SU-DHL-6 (cell line): ENCODE results near the gene MAPK6.
"Not testable (repeated sequence)": the region's sequence is repeated elsewhere in the genome, so short reads cannot be mapped to it uniquely, and the experiment has no call there.

Experiments used
- H2AFZ ChIP-seq: fragments of 200-600 bp; sonication (generic); 2 replicates; pipeline ENCODE4 v1.6.1; 2014; ENCODE audit warnings: low read depth, mild to moderate bottlenecking, moderate library complexity, mixed read lengths, antibody characterized with exemption, low read length; ENCODE audit not compliant: severe bottlenecking
- H3F3A ChIP-seq: fragments of 200-600 bp; shearing (Covaris generic); 2 replicates; pipeline ENCODE4 v1.6.0; 2016; ENCODE audit warnings: antibody characterized with exemption, mild to moderate bottlenecking; ENCODE audit not compliant: insufficient read depth
- H3K27ac ChIP-seq: fragments of 200-600 bp; sonication (generic); 2 replicates; pipeline ENCODE4 v1.5.1; 2016; ENCODE audit warnings: low read depth, mild to moderate bottlenecking, low read length, moderate library complexity, mixed read lengths
- H3K27me3 ChIP-seq: fragments of 200-600 bp; sonication (generic), shearing (Covaris generic); 2 replicates; pipeline ENCODE4 v1.6.0; 2014; ENCODE audit warnings: mild to moderate bottlenecking, low read length
- H3K36me3 ChIP-seq: fragments of 200-600 bp; sonication (generic); 2 replicates; pipeline ENCODE4 v1.6.1; 2014; ENCODE audit warnings: mild to moderate bottlenecking, low read length, mixed read lengths
- H3K4me2 ChIP-seq: fragments of 300-600, 200-600 bp; shearing (Covaris generic), sonication (generic); 2 replicates; pipeline ENCODE4 v1.6.0; 2014; ENCODE audit warnings: low read length, low read depth, mild to moderate bottlenecking; ENCODE audit not compliant: poor library complexity, severe bottlenecking
- H3K4me3 ChIP-seq: fragments of 200-600 bp; sonication (generic); 2 replicates; pipeline ENCODE4 v1.5.1; 2014; ENCODE audit warnings: antibody characterized with exemption, low read length, mild to moderate bottlenecking, mixed read lengths; ENCODE audit not compliant: insufficient read depth, poor library complexity, severe bottlenecking
- H3K79me2 ChIP-seq: fragments of 200-600 bp; sonication (generic); 2 replicates; pipeline ENCODE4 v1.6.1; 2014; ENCODE audit warnings: mild to moderate bottlenecking, low read length, moderate library complexity; ENCODE audit not compliant: insufficient read depth
- H3K9ac ChIP-seq: fragments of 200-600 bp; sonication (generic); 2 replicates; pipeline ENCODE4 v1.7.0; 2014; ENCODE audit warnings: mild to moderate bottlenecking, low read length
- H3K9me2 ChIP-seq: fragments of 200-600 bp; sonication (generic); replicated peaks from 2 replicates; pipeline ENCODE4 v1.6.1; 2014; ENCODE audit warnings: low read length; ENCODE audit not compliant: insufficient read depth
- H3K9me3 ChIP-seq: fragments of 200-600 bp; sonication (generic); 2 replicates; pipeline ENCODE4 v1.6.1; 2014; ENCODE audit warnings: low read length, mixed read lengths; ENCODE audit not compliant: insufficient read depth
- H4K20me1 ChIP-seq: fragments of 200-600 bp; sonication (generic); 2 replicates; pipeline ENCODE4 v1.6.1; 2014; ENCODE audit warnings: low read depth, mild to moderate bottlenecking, antibody characterized with exemption, low read length, moderate library complexity, mixed read lengths
- EZH2phosphoT487 ChIP-seq: fragments of 200-600 bp; sonication (generic), shearing (Covaris generic); conservative IDR thresholded peaks from 2 replicates; pipeline ENCODE4 v1.6.1; 2018; ENCODE audit warnings: mild to moderate bottlenecking, antibody characterized with exemption, low read length, moderate library complexity, mixed read lengths
- TF ChIP-seq, protein P1 (sequence below): fragments of 200-600 bp; sonication (generic); IDR thresholded peaks from one replicate; pipeline ENCODE4 v1.5.1; 2017; ENCODE audit warnings: antibody characterized with exemption, mild to moderate bottlenecking, low read length, moderate library complexity; ENCODE audit not compliant: insufficient read depth, poor library complexity, severe bottlenecking

Gene MAPK6

DNA sequence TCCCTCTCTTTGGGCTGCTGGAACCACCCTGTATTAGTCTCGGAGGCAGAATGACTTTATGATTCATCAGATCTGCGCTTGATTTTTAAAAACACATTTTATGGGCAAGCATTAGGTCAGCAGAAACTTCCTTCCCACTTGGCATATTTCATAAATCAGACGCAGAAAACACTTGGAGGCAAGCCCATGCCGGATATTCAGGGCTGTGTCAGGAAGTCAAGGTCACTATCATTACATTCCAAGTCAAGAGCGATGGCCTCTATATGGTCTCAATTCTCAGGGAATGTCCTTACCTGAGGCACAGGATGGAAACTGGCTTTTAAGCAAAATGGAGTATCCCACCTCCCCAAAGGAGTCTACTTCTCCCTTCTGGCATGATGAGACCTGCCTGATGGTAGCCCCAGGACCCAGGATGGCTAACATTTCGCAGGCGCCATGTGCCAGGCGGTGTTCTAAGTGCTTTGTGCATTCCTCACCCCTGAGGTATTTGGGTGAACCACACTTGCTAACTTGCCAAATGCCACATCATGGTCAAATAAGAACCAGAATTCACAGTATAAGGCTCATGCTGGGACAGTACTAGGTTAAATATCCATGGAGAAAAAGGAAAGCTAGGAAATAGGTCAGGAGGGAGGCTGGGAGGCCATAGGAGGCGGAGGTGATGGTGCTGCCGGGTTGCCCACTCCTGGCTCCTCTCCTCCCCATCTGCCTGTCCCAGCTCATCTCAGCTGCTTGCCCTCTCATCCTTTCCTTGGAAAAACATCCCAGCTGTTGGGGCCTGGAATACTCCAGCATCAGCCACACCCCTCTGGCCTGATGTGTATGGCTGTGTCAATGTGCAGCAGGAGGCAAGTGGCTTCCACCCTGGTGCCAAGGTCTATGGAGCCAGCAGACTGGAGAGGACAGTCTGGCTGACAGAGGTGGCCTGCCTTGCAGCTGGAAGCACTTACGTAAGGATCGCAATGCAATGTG lies 74.8 kb downstream of the MAPK6 start:
- H3K9me2 ChIP-seq, result no peaks in the 10 kb centered on the region
- no peaks in the 10 kb centered on the region for H3K36me3 ChIP-seq
- H3K27me3 ChIP-seq, result no peaks in the 10 kb centered on the region
- H4K20me1 ChIP-seq, result no peaks in the 10 kb centered on the region
- TF ChIP-seq, protein P1, sequence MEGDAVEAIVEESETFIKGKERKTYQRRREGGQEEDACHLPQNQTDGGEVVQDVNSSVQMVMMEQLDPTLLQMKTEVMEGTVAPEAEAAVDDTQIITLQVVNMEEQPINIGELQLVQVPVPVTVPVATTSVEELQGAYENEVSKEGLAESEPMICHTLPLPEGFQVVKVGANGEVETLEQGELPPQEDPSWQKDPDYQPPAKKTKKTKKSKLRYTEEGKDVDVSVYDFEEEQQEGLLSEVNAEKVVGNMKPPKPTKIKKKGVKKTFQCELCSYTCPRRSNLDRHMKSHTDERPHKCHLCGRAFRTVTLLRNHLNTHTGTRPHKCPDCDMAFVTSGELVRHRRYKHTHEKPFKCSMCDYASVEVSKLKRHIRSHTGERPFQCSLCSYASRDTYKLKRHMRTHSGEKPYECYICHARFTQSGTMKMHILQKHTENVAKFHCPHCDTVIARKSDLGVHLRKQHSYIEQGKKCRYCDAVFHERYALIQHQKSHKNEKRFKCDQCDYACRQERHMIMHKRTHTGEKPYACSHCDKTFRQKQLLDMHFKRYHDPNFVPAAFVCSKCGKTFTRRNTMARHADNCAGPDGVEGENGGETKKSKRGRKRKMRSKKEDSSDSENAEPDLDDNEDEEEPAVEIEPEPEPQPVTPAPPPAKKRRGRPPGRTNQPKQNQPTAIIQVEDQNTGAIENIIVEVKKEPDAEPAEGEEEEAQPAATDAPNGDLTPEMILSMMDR, result no peak
- TF ChIP-seq EZH2phosphoT487, result no peak
- no peaks in the 10 kb centered on the region for H3F3A ChIP-seq
- H2AFZ ChIP-seq, result no peak overlapping the region
- peaks cover 5% of the 10 kb centered on the region; the same call in 1 of the 2 replicates for H3K9me3 ChIP-seq
- no peak overlapping the region for H3K4me3 ChIP-seq
- H3K79me2 ChIP-seq, result no peaks in the 10 kb centered on the region
- H3K9ac ChIP-seq, result no peak overlapping the region
- no peak overlapping the region for H3K27ac ChIP-seq
- no peak overlapping the region for H3K4me2 ChIP-seq

DNA sequence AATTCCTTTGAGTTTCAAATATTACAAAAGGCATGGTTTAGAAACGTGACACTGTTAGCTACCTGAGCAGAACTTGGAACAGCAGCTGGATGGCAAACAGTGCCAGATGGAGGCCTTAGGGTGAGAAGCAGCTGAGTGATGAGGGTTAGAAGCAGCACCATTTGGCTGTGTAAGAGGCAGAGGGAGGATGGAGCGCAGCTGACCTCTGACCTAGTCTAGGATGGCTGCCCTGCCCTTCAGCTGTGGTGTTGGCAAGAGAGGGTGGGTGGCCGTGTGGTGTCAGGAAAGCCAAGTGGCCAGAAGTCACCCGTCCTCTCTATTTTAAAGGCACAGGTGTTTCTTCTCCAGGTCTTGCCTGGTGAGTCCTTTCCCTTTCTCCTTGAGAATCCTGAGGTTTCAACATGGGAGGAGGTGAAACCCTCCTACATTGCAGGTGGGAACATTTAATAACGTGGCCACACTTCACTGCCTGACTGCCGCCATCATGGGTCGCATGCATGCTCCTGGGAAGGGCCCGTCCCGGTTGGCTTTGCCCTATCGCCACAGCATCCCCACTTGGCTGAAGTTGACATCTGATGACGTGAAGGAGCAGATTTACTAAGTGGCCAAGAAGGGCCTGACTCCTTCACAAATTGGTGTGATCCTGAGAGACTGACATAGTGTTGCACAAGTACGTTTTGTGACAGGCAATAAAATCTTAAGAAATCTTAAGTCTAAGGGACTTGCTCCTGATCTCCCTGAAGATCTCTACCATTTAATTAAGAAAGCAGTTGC lies 76.0 kb downstream of the MAPK6 start:
- H3K9me3 ChIP-seq, result peaks cover 5% of the 10 kb centered on the region; the same call in 1 of the 2 replicates
- H3F3A ChIP-seq, result no peaks in the 10 kb centered on the region
- no peak overlapping the region for H3K4me2 ChIP-seq
- H3K9ac ChIP-seq, result no peak overlapping the region
- H3K79me2 ChIP-seq, result no peaks in the 10 kb centered on the region
- H3K27ac ChIP-seq, result no peak overlapping the region
- no peaks in the 10 kb centered on the region for H3K27me3 ChIP-seq
- H2AFZ ChIP-seq, result no peak overlapping the region
- H3K4me3 ChIP-seq, result no peak overlapping the region
- H3K36me3 ChIP-seq, result no peaks in the 10 kb centered on the region
- H4K20me1 ChIP-seq, result no peaks in the 10 kb centered on the region
- H3K9me2 ChIP-seq, result no peaks in the 10 kb centered on the region
- TF ChIP-seq, protein P1, result no peak
- TF ChIP-seq EZH2phosphoT487, result no peak

DNA sequence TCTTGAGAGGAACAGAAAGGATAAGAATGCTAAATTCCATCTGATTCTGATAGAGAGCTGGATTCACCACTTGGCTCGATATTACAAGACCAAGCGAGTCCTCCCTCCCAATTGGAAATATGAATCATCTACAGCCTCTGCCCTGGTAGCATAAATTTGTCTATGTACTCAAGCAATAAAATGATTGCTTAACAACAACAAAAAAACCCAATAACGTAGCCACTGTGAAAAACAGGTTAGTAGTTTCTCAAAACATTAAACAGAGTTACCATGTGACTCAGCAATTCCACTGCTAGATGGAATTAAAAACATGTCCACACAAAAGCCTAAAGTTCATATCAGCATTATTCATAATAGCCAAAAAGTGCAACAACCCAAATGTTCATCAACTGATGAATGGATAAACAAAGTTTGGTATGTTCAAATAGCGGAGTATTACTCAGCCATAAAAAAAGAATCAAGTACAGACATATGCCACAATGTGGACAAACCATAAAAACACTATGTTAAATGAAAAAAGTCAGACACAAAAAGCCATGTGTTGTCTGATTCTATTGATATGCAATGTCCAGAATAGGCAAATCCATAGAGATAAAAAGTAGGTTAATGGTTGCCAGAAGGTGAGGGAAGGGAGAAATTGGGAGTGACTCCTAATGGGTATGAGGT lies 76.7 kb downstream of the MAPK6 start:
- no peak for TF ChIP-seq EZH2phosphoT487
- TF ChIP-seq, protein P1, result no peak
- H3K9ac ChIP-seq, result no peak overlapping the region
- H3K27me3 ChIP-seq, result no peaks in the 10 kb centered on the region
- H3K79me2 ChIP-seq, result no peaks in the 10 kb centered on the region
- no peaks in the 10 kb centered on the region for H3K9me3 ChIP-seq
- H3F3A ChIP-seq, result no peaks in the 10 kb centered on the region
- no peaks in the 10 kb centered on the region for H3K9me2 ChIP-seq
- no peak overlapping the region for H3K4me2 ChIP-seq
- H3K4me3 ChIP-seq, result no peak overlapping the region
- H3K27ac ChIP-seq, result no peak overlapping the region
- no peak overlapping the region for H2AFZ ChIP-seq
- H4K20me1 ChIP-seq, result no peaks in the 10 kb centered on the region
- no peaks in the 10 kb centered on the region for H3K36me3 ChIP-seq

DNA sequence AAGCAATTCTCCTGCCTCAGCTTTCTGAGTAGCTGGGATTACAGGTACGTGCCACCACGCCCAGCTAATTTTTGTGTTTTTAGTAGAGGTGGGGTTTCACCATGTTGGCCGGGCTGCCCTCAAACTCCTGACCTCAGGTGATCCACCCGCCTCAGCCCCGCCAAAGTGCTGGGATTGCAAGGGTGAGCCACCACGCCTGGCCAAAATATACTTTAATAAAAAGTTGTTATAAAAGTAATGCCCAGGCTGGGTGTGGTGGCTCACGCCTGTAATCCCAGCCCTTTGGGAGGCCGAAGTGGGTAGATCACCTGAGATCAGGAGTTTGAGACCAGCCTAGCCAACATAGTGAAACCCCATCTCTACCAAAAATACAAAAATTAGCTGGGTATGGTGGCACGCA lies 77.5 kb downstream of the MAPK6 start:
- H3K27ac ChIP-seq, H2AFZ ChIP-seq: not testable (repeated sequence)

More for the DNA sequence above, 77.5 kb downstream of the MAPK6 start:
- not testable (repeated sequence) for H3K9me3 ChIP-seq, H3K9me2 ChIP-seq, H3K36me3 ChIP-seq, H3F3A ChIP-seq, H3K4me2 ChIP-seq, H3K9ac ChIP-seq, H3K79me2 ChIP-seq, H3K4me3 ChIP-seq, H3K27me3 ChIP-seq, H4K20me1 ChIP-seq
